CD4-positive, alpha-beta T cell treated with Interleukin-2 at 100 ng/mL for 4 hours (primary cell): ENCODE results near the gene TBX4.

Experiments
- DNase-seq: peaks from one replicate; pipeline ENCODE4 v3.0.0-alpha.2; 2020; ENCODE audit warnings: low spot score

TBX4 gene

GRCh38 chr17:61452301-61453290 lies at the start of gene TBX4:
Gene TBX4, plus strand, starts transcription at chr17:61452422. Its CDS starts 4,069 bp downstream, at chr17:61456491.
- DNase-seq, result no peak

DNA sequence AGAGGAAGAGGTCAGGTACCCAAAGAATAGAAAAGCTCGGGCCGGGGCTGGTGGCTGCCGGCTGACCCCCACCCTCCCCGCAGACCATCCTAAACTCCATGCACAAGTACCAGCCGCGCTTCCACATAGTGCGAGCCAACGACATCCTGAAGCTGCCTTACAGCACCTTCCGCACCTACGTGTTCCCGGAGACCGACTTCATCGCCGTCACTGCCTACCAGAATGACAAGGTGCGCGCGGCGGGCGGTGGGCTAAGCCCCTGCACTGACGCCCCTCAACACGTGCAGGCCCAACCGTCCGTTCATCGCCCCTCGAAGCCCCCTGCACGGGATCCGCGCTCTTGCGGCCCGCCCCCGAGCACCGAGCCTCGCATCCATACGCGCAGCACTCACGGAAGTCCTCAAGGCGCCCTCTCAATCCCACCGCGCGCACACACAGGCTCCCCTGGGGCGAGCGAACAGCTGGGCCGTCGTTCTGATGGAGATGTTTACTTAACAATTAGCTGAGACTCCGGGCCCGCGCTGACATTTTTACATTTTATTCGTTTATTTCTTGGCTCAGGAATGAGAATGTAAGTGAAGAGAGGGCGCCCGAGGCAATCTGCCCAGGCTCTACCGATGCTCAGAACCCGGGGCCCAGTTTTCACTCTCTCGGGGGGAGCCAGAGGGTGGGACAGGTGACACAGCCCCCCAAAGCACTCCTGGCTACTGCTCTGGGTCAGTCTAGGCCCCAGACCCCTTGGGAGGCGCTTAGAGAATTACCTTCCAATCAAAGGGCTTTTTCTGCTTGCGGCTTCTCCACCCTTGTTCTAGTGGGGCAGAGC lies 49.0 kb upstream of the TBX4 start:
- no peak for DNase-seq

GRCh38 chr17:61403801-61404662 lies 48.2 kb upstream of the TBX4 start:
- no peak for DNase-seq

GRCh38 chr17:61404663-61404912 lies 47.6 kb upstream of the TBX4 start:
- no peak for DNase-seq

DNA sequence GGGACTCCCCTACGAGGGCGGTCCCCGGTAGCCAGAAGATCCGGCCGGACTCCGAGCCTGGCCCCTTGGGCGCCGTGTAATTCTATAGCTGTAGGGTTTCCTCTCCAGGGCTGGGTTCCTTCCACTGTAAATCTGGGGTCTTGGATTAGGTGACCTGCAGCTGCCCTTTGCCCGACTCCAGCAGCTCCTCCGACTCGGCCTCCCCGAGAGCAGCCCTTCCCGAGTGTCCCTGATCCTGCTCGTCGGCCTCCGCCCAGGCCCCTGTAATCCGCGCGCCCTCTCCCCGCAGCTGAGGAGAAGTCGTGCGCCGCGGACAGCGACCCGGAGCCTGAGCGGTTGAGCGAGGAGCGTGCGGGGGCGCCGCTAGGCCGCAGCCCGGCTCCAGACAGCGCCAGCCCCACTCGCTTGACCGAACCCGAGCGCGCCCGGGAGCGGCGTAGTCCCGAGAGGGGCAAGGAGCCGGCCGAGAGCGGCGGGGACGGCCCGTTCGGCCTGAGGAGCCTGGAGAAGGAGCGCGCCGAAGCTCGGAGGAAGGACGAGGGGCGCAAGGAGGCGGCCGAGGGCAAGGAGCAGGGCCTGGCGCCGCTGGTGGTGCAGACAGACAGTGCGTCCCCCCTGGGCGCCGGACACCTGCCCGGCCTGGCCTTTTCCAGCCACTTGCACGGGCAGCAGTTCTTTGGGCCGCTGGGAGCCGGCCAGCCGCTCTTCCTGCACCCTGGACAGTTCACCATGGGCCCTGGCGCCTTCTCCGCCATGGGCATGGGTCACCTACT lies 47.1 kb upstream of the TBX4 start:
- DNase-seq, result no peak

DNA sequence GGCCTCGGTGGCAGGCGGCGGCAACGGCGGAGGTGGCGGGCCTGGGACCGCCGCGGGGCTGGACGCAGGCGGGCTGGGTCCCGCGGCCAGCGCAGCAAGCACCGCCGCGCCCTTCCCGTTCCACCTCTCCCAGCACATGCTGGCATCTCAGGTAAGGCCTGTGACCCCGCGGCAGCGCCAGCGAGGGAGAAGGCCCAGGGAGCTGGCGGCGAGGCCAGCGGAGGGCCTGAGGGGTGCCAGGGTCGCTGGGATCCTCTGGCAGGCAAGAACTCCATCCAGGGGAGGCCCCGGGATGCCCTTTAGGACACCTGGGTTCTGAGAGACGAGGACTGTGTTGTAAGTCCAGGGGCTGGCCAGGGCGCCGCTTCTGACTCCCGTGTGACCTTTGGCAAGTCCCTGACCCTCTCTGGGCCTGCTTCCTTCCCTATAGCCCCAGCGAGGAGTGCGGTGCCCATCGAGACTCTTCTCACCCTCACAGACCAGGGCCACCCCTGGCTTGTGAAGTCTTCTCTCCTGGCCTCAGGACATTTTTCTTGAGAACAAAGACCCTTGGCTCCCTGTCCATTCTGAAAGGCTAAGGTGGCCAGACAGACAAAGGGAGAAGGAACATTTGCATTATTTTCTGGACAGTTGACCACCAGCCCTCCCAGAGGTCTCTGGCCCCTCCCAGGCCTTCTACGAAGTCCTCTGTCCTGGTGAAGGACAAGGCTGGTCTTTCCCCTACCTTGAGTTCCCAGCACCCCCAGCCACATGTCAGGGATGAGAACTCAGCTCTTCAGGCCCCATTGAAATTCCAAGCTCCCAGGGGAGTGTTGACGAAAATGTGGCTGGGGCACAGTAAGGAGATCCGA lies 46.3 kb upstream of the TBX4 start:
- DNase-seq, result no peak

DNA sequence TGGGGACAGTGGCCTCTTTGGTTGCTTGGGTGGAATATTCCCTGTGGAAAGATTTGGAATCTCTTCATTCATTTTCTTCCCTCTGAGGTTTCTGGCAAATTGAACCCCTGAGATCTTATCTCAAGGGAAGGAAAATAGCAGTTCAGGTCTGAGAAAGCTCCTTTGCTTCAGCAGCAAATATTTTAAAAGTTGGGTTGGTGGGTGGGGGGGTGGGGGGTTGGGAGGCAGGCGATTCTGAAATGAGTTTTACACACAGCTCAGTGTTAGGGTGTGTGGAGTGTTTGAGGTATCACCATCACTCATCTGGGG lies 45.7 kb upstream of the TBX4 start:
- no peak for DNase-seq

DNA sequence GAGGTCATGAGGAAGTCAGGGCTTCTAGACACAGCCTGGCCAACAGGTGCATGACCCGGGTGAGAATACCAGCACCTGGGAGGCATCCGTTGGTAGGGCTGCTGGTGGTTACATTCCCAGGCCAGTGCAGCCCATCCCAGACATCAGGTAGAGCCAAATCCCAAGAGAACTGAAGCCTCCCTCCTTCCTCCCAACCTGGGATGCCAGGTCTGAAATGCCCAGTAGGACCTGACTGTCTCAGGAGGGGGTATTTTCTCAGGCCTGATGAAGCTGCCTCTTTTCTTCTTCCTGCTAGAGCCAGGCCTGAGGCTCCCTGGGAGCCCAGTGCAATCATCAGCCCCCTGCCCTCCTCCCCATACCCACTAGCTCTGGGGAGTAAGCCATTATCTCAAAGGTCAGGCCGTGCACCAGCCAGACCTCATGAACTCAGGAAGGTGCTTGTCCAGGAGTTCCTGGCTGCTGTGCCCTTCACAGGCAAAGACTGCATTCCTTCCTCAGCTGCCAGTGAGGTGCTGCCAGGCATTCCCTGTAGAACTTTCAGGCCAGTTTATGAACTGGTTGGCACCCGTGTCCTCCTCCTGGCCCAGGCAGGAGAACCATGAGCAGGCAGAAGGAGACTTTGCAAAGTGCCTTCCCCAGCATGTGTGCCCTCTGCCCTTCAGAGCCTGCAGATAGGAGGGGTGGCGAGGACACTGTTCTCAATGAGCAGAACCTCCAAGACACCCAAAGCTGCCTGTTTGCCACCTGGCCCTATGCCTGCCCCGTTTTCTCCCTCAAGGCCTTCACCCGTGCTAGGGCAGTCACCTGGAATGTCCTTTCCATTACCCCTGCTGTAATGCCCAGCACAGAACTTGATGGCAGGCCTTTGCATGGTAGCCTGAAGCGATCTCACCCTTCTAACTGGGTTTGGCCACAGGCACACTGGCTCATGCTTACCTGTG lies 45.0 kb upstream of the TBX4 start:
- DNase-seq, result no peak

DNA sequence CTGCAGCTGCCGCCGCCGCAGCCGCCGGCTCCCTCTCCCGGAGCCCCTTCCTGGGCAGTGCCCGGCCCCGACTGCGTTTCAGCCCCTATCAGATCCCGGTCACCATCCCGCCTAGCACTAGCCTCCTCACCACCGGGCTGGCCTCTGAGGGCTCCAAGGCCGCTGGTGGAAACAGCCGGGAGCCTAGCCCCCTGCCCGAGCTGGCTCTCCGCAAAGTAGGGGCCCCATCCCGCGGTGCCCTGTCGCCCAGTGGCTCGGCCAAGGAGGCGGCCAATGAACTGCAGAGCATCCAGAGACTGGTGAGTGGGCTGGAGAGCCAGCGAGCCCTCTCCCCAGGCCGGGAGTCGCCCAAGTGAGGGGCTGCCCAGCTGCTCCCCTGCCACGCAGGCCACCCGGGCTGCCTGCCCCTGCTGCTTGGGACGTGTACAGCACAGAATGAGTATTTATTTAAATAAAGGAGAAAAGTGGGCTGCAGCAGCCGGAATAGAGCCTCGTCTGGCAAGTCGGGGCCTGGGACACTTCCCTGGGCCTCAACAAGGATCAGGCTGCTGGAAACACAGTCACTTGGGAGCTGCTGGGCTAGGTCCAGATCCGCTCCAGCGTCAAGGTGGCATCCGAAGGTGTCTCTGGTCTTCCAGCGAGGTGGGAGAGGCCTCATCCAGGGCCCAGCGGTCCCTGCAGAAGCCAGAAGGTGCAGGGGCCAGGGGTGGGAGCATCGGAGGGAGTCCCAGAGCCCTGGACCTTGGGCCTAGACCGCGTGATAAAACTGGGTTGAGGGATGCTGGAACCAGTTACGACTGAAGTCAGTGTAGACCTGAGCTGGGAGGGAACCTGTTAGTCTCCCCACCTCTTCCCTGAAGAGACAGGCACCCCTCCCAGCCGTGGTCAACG lies 43.8 kb upstream of the TBX4 start:
- DNase-seq, result no peak

- no peak for DNase-seq
Measured at GRCh38 chr17:61409301-61410112, 42.7 kb upstream of the TBX4 start.

DNA sequence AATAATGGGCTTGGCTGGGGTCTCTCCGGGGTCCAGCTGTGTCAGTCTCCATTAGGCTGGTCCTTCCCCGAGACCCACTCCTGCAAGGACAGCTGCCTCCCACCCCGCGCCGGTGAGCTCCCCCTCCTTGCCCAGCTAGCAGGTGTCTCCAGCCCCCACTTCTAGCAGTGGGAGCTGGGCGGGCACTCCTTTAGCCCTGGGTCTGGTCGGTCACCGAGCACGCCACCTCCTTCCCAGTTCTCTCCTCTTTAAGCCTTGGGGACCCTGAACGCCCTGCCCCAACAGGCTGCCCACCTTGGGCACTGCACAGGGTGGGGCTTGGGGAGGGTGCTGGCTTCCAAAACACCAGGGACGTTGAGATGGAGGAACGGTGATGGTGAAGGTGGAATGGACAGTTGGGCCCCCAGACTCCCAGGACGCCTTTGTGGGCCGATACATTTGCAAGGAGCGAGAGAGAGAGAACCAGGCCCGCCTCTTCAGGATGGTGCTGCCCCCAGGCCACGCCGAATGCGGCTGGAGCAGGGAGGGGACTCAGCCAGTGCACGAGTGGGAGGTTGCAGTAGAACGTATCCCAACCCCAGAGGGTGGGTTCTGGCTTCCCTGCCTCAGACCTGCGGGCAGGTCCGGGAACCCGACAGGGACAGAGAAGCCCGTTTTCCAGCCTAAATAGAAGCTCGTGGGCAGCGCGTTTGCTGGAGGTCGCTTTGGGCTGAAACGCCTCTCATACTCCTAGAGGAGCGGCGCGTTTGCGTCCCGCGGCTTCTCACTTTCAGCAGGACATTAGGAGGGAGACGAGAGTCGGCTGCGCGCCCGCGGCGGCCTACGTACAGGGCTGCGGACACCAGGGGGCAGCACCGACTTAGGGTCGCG lies 41.8 kb upstream of the TBX4 start:
- peak; percentile 77 for DNase-seq

- DNase-seq, result no peak
Measured at GRCh38 chr17:61411011-61411260, 41.3 kb upstream of the TBX4 start.

DNA sequence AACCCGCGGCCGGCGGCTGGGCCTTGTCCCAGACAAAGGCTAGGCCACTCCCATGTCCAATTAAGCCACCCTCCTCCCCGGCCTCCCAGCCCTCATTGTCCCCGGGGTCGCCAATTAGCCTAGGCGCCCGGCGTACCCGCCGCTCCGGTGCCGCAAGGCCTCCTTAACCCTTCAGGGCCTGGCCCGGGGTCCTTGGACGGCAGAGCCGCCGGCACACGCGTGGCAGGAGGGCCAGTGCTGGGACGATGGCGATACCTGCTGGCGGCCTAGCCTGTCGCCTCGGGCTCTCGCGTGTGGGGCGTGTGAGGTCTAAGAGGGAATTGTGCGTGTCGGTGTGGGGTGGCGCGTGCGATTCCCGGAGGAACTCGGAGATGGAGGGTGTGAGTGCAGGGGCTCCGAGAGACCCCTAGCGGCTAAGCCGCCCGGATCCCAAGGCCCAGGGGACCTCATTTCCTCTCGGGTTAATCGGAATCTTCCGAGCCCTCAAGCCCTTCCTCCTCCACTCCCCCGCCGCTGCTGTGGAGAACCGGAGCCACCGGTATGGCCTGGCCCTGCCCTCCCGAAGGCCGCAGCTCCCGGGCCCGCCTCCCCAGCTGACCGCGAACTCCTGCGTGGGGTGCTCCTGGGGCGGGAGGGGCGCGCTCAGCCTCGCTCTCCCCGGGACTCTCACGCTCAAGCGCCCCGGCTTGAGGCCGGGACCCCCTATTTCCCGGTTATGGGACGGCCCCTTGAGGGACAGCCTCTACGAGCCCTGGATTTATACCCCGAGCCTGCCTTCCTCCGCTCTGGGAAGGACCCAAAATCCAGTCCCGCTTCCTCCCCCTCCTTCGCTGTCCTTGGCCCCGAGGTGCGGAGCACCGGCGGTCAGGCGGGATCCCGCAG lies 40.7 kb upstream of the TBX4 start:
- DNase-seq, result no peak

DNA sequence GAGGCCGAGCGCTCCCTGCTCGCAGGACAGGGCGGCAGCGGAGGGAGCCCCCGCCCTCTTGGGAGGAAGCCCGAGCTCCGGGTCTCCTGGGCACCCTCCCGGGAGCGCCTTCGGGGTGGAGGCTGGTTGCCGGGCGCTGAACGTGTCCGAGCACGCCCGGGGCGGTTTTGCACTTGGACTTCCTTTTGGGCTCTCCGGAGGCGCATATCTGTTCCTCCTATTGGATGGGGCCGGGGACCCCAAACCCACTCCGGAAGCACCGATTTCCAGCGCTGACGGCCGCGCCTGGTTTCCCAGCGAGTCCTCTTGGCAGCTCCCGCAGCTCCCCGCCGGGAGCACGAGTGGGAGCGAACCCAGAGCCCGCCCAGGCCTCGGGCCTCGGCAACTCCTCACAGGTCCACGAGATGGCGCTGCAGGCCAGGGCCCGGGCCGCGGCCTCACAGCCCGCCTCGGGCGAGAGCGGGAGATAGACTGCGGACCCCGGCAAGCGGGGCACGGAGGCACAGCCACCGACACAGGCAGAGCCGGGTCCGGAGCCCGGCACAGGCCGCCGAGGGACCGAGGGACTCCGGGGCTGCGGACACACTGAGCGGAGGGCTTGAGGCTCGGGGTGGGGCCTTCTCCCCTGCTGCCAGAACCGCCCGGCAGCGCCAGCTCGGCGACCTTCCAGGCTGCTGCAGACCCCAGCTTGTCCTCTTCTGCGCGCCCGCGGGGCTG lies 39.9 kb upstream of the TBX4 start:
- DNase-seq, result peak; percentile 79
